GM12878 (cell line): ENCODE results near the gene AOPEP. TPM values are rescaled to one million over a fixed set of nuclear protein-coding genes. Genes with fewer than 3 reads are reported as not detected.

ENCODE experiments used
- ATAC-seq: fragments of 200-7000 bp; cut with Tn5 transposase; 3 replicates; pipeline ENCODE4 v1.9.1; 2020; ENCODE audit warnings: mild to moderate bottlenecking, moderate library complexity
- BruUV-seq: library from RNA; stranded (reverse); fragments of 400-500 nt; replicated peaks from 2 replicates; lab custom pipeline; 2021; lab: Mats Ljungman, UMichigan
- CTCF ChIA-PET: fragments of 300-600 bp; sonication (Branson Sonifier 250); formaldehyde crosslinking; extraction: SDS; loops from one replicate; lab custom pipeline; 2021; ENCODE audit warnings: inconsistent platforms; lab: Yijun Ruan, JAX
- POLR2A ChIA-PET: fragments of 350-600 bp; formaldehyde crosslinking; extraction: SDS; loops from one replicate; lab custom pipeline; 2021; ENCODE audit warnings: inconsistent platforms; lab: Charles Lee
- RAD21 ChIA-PET: fragments of 300-600 bp; sonication (Branson Sonifier 250); formaldehyde crosslinking; loops from one replicate; lab custom pipeline; 2023; ENCODE audit warnings: antibody characterized with exemption; ENCODE audit not compliant: unreplicated experiment; lab: Charles Lee
- SMC1A ChIA-PET: fragments of 300-600 bp; sonication (Branson Sonifier 250); formaldehyde crosslinking; loops from one replicate; lab custom pipeline; 2023; ENCODE audit not compliant: unreplicated experiment, uncharacterized antibody; lab: Charles Lee
- DNase-seq: peaks from one replicate; pipeline ENCODE4 v3.0.0-alpha.2; 2011; ENCODE audit warnings: low read depth, low spot score
- FAIRE-seq: peaks from 3 replicates; lab custom pipeline; 2011; peaks lifted over from hg19 to GRCh38; lab: Jason Lieb, UNC
- H2AFZ ChIP-seq: 2 replicates; pipeline ENCODE4 v1.6.0; 2011; ENCODE audit warnings: low read depth, low read length, control low read depth; ENCODE audit not compliant: control insufficient read depth
- H3K27ac ChIP-seq: 2 replicates; pipeline ENCODE4 v1.5.1; 2011; ENCODE audit warnings: control low read depth; ENCODE audit not compliant: control insufficient read depth, insufficient read depth
- H3K27me3 ChIP-seq, 2 experiments: replicated peaks in 1 of 2; 2 replicates each; pipeline versions ENCODE4 v1.6.0 to v1.6.1; 2011; ENCODE audit warnings: low read length in 1 of 2; ENCODE audit not compliant: control insufficient read depth in 2 of 2, insufficient read depth in 2 of 2
- H3K36me3 ChIP-seq, 2 experiments: 2 replicates each; pipeline ENCODE4 v1.5.1; 2011; ENCODE audit warnings: low read length in 1 of 2; ENCODE audit not compliant: control insufficient read depth in 2 of 2, insufficient read depth in 2 of 2
- H3K4me1 ChIP-seq: 2 replicates; pipeline ENCODE4 v1.6.1; 2011; ENCODE audit warnings: mild to moderate bottlenecking, low read length, moderate library complexity, mixed read lengths; ENCODE audit not compliant: control insufficient read depth, insufficient read depth
- H3K4me2 ChIP-seq: 2 replicates; pipeline ENCODE4 v1.6.0; 2011; ENCODE audit warnings: control low read depth; ENCODE audit not compliant: control insufficient read depth, insufficient read depth
- H3K4me3 ChIP-seq: fragments of 200-600 bp; sonication (generic); 2 replicates; pipeline ENCODE4 v1.5.1; 2016
- H3K79me2 ChIP-seq: 2 replicates; pipeline ENCODE4 v1.6.0; 2011; ENCODE audit warnings: low read length; ENCODE audit not compliant: control insufficient read depth, insufficient read depth
- H3K9ac ChIP-seq: 2 replicates; pipeline ENCODE4 v1.8.0; 2011; ENCODE audit warnings: low read length, control low read depth, mixed read lengths; ENCODE audit not compliant: control insufficient read depth, insufficient read depth
- H3K9me3 ChIP-seq: replicated peaks from 3 replicates; pipeline ENCODE4 v1.5.1; 2011; ENCODE audit warnings: mild to moderate bottlenecking, low read length; ENCODE audit not compliant: control insufficient read depth, insufficient read depth
- H4K20me1 ChIP-seq: 2 replicates; pipeline ENCODE4 v1.6.0; 2011; ENCODE audit not compliant: control insufficient read depth, insufficient read depth
- CREB1 ChIP-seq: IDR thresholded peaks from 2 replicates; pipeline ENCODE4 v1.6.1; 2012; ENCODE audit warnings: low read depth, mild to moderate bottlenecking, inconsistent platforms
- DPF2 ChIP-seq: fragments of 450-650 bp; IDR thresholded peaks from 2 replicates; pipeline ENCODE4 v1.6.1; 2017; ENCODE audit warnings: mild to moderate bottlenecking
- ETV6 ChIP-seq, 2 experiments: fragments of 450-650 bp in 1 of 2; IDR thresholded peaks in 1 of 2; conservative IDR thresholded peaks in 1 of 2; 2 replicates each; pipeline ENCODE4 v1.6.1; 2014; ENCODE audit warnings: antibody characterized with exemption in 1 of 2, borderline replicate concordance in 1 of 2, low read depth in 1 of 2, mild to moderate bottlenecking in 1 of 2, moderate library complexity in 1 of 2
- HDGF ChIP-seq: fragments of 450-650 bp; IDR thresholded peaks from 2 replicates; pipeline ENCODE4 v1.6.1; 2016; ENCODE audit warnings: antibody characterized with exemption
- NFIC ChIP-seq: IDR thresholded peaks from 2 replicates; pipeline ENCODE4 v1.6.1; 2012; ENCODE audit warnings: low read depth, mild to moderate bottlenecking, inconsistent platforms, low read length, moderate library complexity
- PML ChIP-seq: IDR thresholded peaks from 2 replicates; pipeline ENCODE4 v1.6.1; 2012; ENCODE audit warnings: low read length, inconsistent platforms
- RB1 ChIP-seq: fragments of 450-650 bp; formaldehyde crosslinking; IDR thresholded peaks from 2 replicates; pipeline ENCODE4 v1.6.1; 2017; ENCODE audit warnings: mild to moderate bottlenecking, borderline replicate concordance
- SRF ChIP-seq, 2 experiments: IDR thresholded peaks; 2 replicates each; pipeline ENCODE4 v1.6.1; 2011; ENCODE audit warnings: low read depth in 2 of 2, low read length in 2 of 2, mild to moderate bottlenecking in 1 of 2, moderate library complexity in 1 of 2
- WGBS: methylation state at CpG from one replicate; pipeline ENCODE4 v1.1.6; 2016; ENCODE audit warnings: low lambda C conversion rate; ENCODE audit not compliant: insufficient replicate concordance, insufficient coverage; ENCODE audit errors: missing lambda C conversion rate; 5-methylcytosine and 5-hydroxymethylcytosine counted together
- in situ Hi-C: fragments of 300-500 bp; cut with MboI; formaldehyde crosslinking; loops from 9 replicates; pipeline ENCODE4 v1.14.3; 2018; ENCODE audit warnings: mixed read lengths
- intact Hi-C: fragments of 100-400 bp; cut with micrococcal nuclease; formaldehyde crosslinking; loops from one replicate; pipeline ENCODE4 v1.14.2; 2022; ENCODE audit not compliant: unreplicated experiment
- polyA plus RNA-seq, 11 experiments: library from polyadenylated mRNA; depleted of rRNA in 4 of 11; unstranded in 6 of 11; stranded (reverse) in 5 of 11; fragments of >200 nt; fragmentation: Nextera tagmentation in 4 of 11; fragmentation: Illumina TruSeq in 1 of 11; extraction: Ambion mirVana in 4 of 11; extraction: Trizol in 1 of 11; gene quantifications; 1 replicate in 1 of 11; 2 replicates in 10 of 11; pipeline versions ENCODE4 v1.2.1 to v1.2.3, GENCODE V29; 2011 to 2016; ENCODE audit warnings: inconsistent platforms in 2 of 11, missing spikeins in 2 of 11, low read depth in 1 of 11
- total RNA-seq, 4 experiments: library from RNA; depleted of rRNA in 3 of 4; stranded (reverse); fragments of >200 nt in 3 of 4; fragmentation: Illumina TruSeq in 1 of 4; extraction: Trizol in 1 of 4; gene quantifications; 2 replicates each; pipeline versions ENCODE4 v1.2.1 to v1.2.3, GENCODE V29; 2013 to 2021
- TF ChIP-seq, protein P1 (sequence below): fragments of 450-650 bp; IDR thresholded peaks from 2 replicates; pipeline ENCODE4 v1.6.1; 2016; ENCODE audit warnings: mild to moderate bottlenecking
- TF ChIP-seq, protein P2 (sequence below): fragments of 450-650 bp; IDR thresholded peaks from 2 replicates; pipeline ENCODE4 v1.6.1; 2014; ENCODE audit warnings: mild to moderate bottlenecking

The AOPEP gene
- total and polyA plus RNA-seq, 10 of the 15 experiments (the other 5 are each of a cell fraction or from before 2014, with no cell fraction given): 2.3 to 16.9 (median 10.1) TPM

DNA sequence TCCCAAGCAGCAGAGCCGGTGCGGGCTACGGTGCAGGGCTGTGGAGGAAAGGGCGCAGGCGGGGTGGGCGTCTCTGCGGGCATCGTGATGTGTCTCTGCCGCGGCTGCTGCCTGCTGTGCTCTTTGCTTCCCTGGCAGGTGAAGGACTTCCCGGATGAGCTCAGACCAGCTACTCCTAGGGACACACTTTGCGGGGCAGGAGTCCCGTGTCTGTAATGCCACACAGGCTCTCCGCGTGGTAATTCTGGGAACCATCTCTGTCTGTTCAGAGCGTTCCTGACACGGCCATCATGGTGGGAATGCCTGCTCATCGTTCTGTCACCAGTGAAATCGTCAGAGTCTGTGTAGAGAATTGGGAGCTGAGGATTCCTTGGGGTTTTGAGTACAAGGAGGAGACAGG, 355.5 kb downstream of the AOPEP start:
- no peak for TF ChIP-seq HDGF
- no peak for TF ChIP-seq DPF2
- ATAC-seq: no peak
- Histone ChIP-seq H3K9me3 (no peaks in the 10 kb centered on the region), H3K9ac (no peak overlapping the region), H3K36me3 (peaks cover 2 to 16% of the 10 kb centered on the region in 2 experiments; a peak in 3 of 4 replicates), H3K27ac (no peak overlapping the region), H3K79me2 (no peaks in the 10 kb centered on the region), H3K27me3 (no peaks in the 10 kb centered on the region), H3K4me1 (no peaks in the 10 kb centered on the region), H3K4me2 (no peak overlapping the region), H3K4me3 (no peak overlapping the region), H4K20me1 (no peaks in the 10 kb centered on the region), H2AFZ (no peak overlapping the region)
- no peak for FAIRE-seq
- in situ Hi-C loops (no loop called here), intact Hi-C loops (no loop called here)
- RAD21 ChIA-PET: no interaction called here
- BruUV-seq: no TSS peak
- no peak for DNase-seq
- POLR2A ChIA-PET: no interaction called here
- 92% methylated on average over 19 of the region's 19 CpGs for WGBS
- SMC1A ChIA-PET: no interaction called here
- CTCF ChIA-PET: no interaction called here

DNA sequence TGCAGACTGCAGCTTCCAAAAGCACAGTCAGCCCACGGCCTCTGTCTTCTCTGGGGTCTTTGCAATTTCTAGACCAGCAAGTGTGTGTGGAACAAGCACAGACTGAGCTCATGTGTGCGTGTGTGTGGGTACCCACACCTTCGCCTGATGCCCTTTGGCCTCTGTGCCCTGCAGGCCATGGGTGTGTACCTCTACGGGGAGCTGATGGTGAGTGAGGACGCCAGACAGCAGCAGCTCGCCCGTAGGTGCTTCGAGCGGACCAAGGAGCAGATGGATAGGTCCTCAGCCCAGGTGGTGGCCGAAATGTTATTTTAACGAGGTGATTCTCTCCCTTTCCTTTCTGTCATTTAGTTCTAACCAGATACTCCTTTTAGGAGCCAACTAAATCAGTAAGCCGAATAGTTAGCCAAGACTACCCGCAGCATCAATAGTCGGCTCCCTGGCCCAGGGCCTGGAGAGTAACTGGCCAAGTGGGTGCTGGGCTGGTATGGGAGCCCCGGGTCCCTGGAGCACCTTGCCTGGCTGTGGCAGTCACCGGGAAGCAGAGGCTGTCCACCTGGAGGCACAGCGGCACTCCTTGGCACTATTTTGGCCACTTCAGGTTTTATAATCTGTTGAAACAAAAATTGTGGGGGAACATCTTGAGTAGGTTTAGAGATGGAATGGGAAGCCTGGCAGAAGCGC, 356.0 kb downstream of the AOPEP start:
- Histone ChIP-seq H3K36me3 (peaks cover 2 to 16% of the 10 kb centered on the region in 2 experiments; a peak in 3 of 4 replicates), H3K9ac (no peak overlapping the region), H3K27ac (no peak overlapping the region), H3K4me3 (no peak overlapping the region), H3K27me3 (no peaks in the 10 kb centered on the region), H3K79me2 (no peaks in the 10 kb centered on the region), H3K4me2 (no peak overlapping the region), H2AFZ (no peak overlapping the region), H3K9me3 (no peaks in the 10 kb centered on the region), H4K20me1 (no peaks in the 10 kb centered on the region), H3K4me1 (no peaks in the 10 kb centered on the region)
- no peak for TF ChIP-seq RB1
- TF ChIP-seq SRF (IDR thresholded peaks at IDR 0.05; ENCODE audit: low read depth in 2 of 2, low read length in 2 of 2): no peak
- no peak for TF ChIP-seq PML
- TF ChIP-seq, protein P1, sequence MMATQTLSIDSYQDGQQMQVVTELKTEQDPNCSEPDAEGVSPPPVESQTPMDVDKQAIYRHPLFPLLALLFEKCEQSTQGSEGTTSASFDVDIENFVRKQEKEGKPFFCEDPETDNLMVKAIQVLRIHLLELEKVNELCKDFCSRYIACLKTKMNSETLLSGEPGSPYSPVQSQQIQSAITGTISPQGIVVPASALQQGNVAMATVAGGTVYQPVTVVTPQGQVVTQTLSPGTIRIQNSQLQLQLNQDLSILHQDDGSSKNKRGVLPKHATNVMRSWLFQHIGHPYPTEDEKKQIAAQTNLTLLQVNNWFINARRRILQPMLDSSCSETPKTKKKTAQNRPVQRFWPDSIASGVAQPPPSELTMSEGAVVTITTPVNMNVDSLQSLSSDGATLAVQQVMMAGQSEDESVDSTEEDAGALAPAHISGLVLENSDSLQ: no peak
- no peak for TF ChIP-seq NFIC
- TF ChIP-seq, protein P2, sequence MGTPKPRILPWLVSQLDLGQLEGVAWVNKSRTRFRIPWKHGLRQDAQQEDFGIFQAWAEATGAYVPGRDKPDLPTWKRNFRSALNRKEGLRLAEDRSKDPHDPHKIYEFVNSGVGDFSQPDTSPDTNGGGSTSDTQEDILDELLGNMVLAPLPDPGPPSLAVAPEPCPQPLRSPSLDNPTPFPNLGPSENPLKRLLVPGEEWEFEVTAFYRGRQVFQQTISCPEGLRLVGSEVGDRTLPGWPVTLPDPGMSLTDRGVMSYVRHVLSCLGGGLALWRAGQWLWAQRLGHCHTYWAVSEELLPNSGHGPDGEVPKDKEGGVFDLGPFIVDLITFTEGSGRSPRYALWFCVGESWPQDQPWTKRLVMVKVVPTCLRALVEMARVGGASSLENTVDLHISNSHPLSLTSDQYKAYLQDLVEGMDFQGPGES: no peak
- TF ChIP-seq CREB1: no peak
- no peak for TF ChIP-seq ETV6 (conservative IDR thresholded peaks at IDR 0.05 in 1 of 2, IDR thresholded peaks at IDR 0.05 in 1 of 2; ENCODE audit: borderline replicate concordance in 1 of 2, low read depth in 1 of 2)
- WGBS: 83% methylated on average over 18 of the region's 18 CpGs
- no TSS peak for BruUV-seq
- SMC1A ChIA-PET: no interaction called here
- in situ Hi-C loops: no loop called here
- RAD21 ChIA-PET: no interaction called here
- ATAC-seq: no peak
- intact Hi-C loops: no loop called here
- no peak for DNase-seq
- POLR2A ChIA-PET: interaction anchor here (0.5 kb wide), 1 partner anchor 866 kb away, joined by 3 read pairs; no protein-coding TSS in a partner anchor
- no peak for FAIRE-seq
- CTCF ChIA-PET: no interaction called here
